MM.1S (cell line): Measurements from ENCODE around the gene SEPTIN5.

Experiments used
- EZH2 ChIP-seq: fragments of 300-600 bp; sonication (generic); optimal IDR thresholded peaks from 2 replicates; pipeline ENCODE3; 2017; ENCODE audit warnings: low read depth, mild to moderate bottlenecking, antibody characterized with exemption, low read length, mixed read lengths
- EZH2phosphoT487 ChIP-seq: fragments of 300-600 bp; sonication (generic); IDR thresholded peaks from 2 replicates; pipeline ENCODE4 v1.6.1; 2018; ENCODE audit warnings: antibody characterized with exemption, low read length
- TF ChIP-seq, protein P1 (sequence below): fragments of 300-600 bp; sonication (generic); IDR thresholded peaks from 2 replicates; pipeline ENCODE4 v1.5.1; 2016; ENCODE audit warnings: antibody characterized with exemption, low read length, mixed read lengths

DNA sequence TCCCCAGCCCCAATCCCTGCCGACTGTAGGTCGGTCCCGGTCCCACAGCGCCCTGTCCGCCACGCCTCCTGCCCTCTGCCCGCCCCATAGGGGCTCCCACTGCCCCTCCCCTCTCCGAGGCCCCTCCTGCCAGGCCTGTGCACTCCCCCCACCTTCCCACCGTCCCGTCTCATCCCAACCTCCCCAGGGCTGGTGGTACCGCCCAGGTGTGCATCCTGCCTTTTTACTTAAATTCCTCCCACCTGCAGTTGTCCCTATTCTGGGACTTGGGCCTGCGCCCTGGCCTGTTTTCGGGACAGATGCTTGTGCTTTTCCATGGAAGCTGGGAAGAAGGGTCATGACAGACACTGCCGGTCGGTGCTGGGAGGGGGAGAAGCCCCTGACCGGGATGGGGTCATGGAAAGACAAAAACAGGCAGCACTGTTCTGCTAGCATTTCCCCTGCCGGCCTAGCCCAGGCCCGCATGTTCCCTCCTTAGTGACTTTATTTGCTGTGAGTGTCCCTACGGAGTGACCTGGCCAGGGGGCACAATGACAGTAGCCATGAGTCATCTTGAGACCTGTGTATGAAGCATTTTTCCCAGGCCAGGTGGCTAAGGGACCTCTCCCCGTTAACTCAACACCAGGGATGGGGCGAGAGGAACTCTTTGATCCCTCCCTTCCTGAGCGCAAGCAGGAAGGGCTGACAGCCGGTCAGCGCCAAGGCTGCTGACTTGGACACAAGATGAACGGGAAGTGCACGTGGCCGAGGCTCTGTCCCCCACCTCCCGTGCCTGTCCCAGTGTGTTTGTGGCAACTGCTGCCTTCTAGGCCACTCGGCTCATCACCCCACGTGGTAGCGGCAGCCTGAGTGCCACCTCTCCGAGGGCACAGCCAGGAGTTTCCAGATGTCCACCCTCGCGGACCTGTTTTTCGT is 53.4 kb downstream of the SEPTIN5 start:
- TF ChIP-seq, protein P1, sequence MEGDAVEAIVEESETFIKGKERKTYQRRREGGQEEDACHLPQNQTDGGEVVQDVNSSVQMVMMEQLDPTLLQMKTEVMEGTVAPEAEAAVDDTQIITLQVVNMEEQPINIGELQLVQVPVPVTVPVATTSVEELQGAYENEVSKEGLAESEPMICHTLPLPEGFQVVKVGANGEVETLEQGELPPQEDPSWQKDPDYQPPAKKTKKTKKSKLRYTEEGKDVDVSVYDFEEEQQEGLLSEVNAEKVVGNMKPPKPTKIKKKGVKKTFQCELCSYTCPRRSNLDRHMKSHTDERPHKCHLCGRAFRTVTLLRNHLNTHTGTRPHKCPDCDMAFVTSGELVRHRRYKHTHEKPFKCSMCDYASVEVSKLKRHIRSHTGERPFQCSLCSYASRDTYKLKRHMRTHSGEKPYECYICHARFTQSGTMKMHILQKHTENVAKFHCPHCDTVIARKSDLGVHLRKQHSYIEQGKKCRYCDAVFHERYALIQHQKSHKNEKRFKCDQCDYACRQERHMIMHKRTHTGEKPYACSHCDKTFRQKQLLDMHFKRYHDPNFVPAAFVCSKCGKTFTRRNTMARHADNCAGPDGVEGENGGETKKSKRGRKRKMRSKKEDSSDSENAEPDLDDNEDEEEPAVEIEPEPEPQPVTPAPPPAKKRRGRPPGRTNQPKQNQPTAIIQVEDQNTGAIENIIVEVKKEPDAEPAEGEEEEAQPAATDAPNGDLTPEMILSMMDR, result no peak
- TF ChIP-seq EZH2, result no peak
- TF ChIP-seq EZH2phosphoT487, result no peak
